Measurements from ENCODE around the gene MSN. TPM values are rescaled to one million over a fixed set of nuclear protein-coding genes. Genes with fewer than 3 reads are reported as not detected.

MSN gene
- total and polyA plus RNA-seq, 2 experiments from 2014 or later = 73.0 to 73.5 TPM

DNA sequence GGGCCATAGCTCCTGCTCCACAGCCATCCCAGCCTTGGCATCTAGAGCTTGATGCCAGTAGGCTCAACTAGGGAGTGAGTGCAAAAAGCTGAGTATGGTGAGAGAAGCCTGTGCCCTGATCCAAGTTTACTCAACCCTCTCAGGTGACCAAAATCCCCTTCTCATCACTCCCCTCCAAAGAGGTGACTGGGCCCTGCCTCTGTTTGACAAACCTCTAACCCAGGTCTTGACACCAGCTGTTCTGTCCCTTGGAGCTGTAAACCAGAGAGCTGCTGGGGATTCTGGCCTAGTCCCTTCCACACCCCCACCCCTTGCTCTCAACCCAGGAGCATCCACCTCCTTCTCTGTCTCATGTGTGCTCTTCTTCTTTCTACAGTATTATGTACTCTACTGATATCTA is 73.5 kb downstream of the MSN start:
- Histone ChIP-seq H3K36me3 (replicated peaks; ENCODE audit: insufficient read depth, low read depth) (no peaks in the 10 kb centered on the region), H2AFZ (no peak overlapping the region)
- no peak for DNase-seq (ENCODE audit: low spot score)

DNA sequence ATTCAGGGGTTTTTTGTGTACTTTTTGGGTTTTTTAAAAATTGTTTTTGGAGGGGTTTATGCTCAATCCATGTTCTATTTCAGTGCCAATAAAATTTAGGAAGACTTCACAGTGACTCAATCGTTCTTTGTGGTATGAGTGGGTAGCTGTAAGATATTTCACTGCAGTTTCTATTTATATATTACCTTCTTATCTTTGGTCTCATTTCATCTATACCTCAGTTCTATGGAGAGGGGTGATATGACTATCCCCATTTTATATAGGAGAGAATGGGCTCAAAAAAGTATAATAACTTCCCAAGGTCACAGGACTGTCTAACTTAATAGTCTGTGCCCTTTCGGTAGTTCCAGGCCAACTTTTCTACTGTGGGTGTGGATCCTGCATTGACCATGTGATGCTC is 74.4 kb downstream of the MSN start:
- no peak for DNase-seq (ENCODE audit: low spot score)
- Histone ChIP-seq H2AFZ (no peak overlapping the region), H4K20me1 (ENCODE audit: insufficient read depth, poor library complexity, severe bottlenecking) (no peaks in the 10 kb centered on the region), H3K27me3 (no peaks in the 10 kb centered on the region), H3K4me1 (ENCODE audit: insufficient read depth) (no peaks in the 10 kb centered on the region), H3K4me3 (no peak overlapping the region), H3K79me2 (no peaks in the 10 kb centered on the region), H3K9me2 (replicated peaks; ENCODE audit: insufficient read depth) (no peaks in the 10 kb centered on the region), H3K9me3 (ENCODE audit: low read depth) (no peaks in the 10 kb centered on the region), H3K27ac (no peak overlapping the region), H3K4me2 (no peak overlapping the region), H3K36me3 (replicated peaks; ENCODE audit: insufficient read depth, low read depth) (no peaks in the 10 kb centered on the region)
- no peak for TF ChIP-seq EZH2phosphoT487 (IDR thresholded peaks at IDR 0.05; ENCODE audit: low read depth, severe bottlenecking, unreplicated experiment)
- no peak for TF ChIP-seq EZH2 (IDR thresholded peaks at IDR 0.05; ENCODE audit: borderline replicate concordance)
- no peak for TF ChIP-seq CTCF (IDR thresholded peaks at IDR 0.05; ENCODE audit: poor library complexity)
- WGBS (ENCODE audit: low lambda C conversion rate, missing lambda C conversion rate) = 66% methylated on average over 2 of the region's 2 CpGs

More for the DNA sequence above, 73.5 kb downstream of the MSN start:
- Histone ChIP-seq H3K4me3 (no peak overlapping the region), H3K27me3 (no peaks in the 10 kb centered on the region), H4K20me1 (ENCODE audit: insufficient read depth, poor library complexity, severe bottlenecking) (no peaks in the 10 kb centered on the region), H3K4me1 (ENCODE audit: insufficient read depth) (no peaks in the 10 kb centered on the region), H3K9me3 (ENCODE audit: low read depth) (no peaks in the 10 kb centered on the region), H3K79me2 (no peaks in the 10 kb centered on the region), H3K4me2 (no peak overlapping the region), H3K9me2 (replicated peaks; ENCODE audit: insufficient read depth) (no peaks in the 10 kb centered on the region), H3K27ac (no peak overlapping the region)
- TF ChIP-seq EZH2 (IDR thresholded peaks at IDR 0.05; ENCODE audit: borderline replicate concordance) = no peak
- TF ChIP-seq EZH2phosphoT487 (IDR thresholded peaks at IDR 0.05; ENCODE audit: low read depth, severe bottlenecking, unreplicated experiment) = no peak
- TF ChIP-seq CTCF (IDR thresholded peaks at IDR 0.05; ENCODE audit: poor library complexity) = no peak

GRCh38 chrX:65744965-65745364 is 77.5 kb downstream of the MSN start:
- no peak overlapping the region for H3K27ac ChIP-seq
- no peaks in the 10 kb centered on the region for H3K36me3 ChIP-seq (replicated peaks; ENCODE audit: insufficient read depth, low read depth)
- no peak overlapping the region for H3K4me3 ChIP-seq
- TF ChIP-seq EZH2phosphoT487 (IDR thresholded peaks at IDR 0.05; ENCODE audit: low read depth, severe bottlenecking, unreplicated experiment) (no peak), CTCF (IDR thresholded peaks at IDR 0.05; ENCODE audit: poor library complexity) (no peak), EZH2 (IDR thresholded peaks at IDR 0.05; ENCODE audit: borderline replicate concordance) (no peak)
- no peak overlapping the region for H3K4me2 ChIP-seq
- H4K20me1 ChIP-seq (ENCODE audit: insufficient read depth, poor library complexity, severe bottlenecking) = no peaks in the 10 kb centered on the region
- no peaks in the 10 kb centered on the region for H3K4me1 ChIP-seq (ENCODE audit: insufficient read depth)
- H2AFZ ChIP-seq = no peak overlapping the region
- no peaks in the 10 kb centered on the region for H3K9me2 ChIP-seq (replicated peaks; ENCODE audit: insufficient read depth)
- no peaks in the 10 kb centered on the region for H3K79me2 ChIP-seq
- H3K9me3 ChIP-seq (ENCODE audit: low read depth) = no peaks in the 10 kb centered on the region
- no peak for DNase-seq (ENCODE audit: low spot score)
- H3K27me3 ChIP-seq = no peaks in the 10 kb centered on the region
- 83% methylated on average over 1 of the region's 1 CpG for WGBS (ENCODE audit: low lambda C conversion rate, missing lambda C conversion rate)

DNA sequence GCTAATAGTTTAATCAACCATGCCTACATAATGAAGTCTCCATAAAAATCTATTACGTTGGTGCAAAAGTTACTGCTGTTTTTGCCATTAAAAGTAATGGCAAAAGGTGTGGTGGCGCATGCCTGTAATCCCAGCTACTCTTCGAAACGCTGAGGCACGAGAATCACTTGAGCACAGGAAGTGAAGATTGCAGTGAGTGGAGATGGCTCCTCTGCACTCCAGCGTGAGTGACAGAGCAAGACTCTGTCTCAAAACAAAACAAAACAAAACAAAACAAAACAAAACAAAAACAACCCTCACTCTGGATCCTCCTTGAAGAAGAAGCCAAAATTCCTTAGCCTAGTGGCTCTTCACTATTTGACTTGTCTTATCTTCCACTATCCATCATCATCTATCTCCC is 78.0 kb downstream of the MSN start:
- no peaks in the 10 kb centered on the region for H3K36me3 ChIP-seq (replicated peaks; ENCODE audit: insufficient read depth, low read depth)
- H3K4me3 ChIP-seq = no peak overlapping the region
- no peaks in the 10 kb centered on the region for H4K20me1 ChIP-seq (ENCODE audit: insufficient read depth, poor library complexity, severe bottlenecking)
- H3K9me3 ChIP-seq (ENCODE audit: low read depth) = no peaks in the 10 kb centered on the region
- DNase-seq (ENCODE audit: low spot score) = no peak
- no peaks in the 10 kb centered on the region for H3K4me1 ChIP-seq (ENCODE audit: insufficient read depth)
- H3K9me2 ChIP-seq (replicated peaks; ENCODE audit: insufficient read depth) = no peaks in the 10 kb centered on the region
- H2AFZ ChIP-seq = no peak overlapping the region
- 68% methylated on average over 6 of the region's 6 CpGs for WGBS (ENCODE audit: low lambda C conversion rate, missing lambda C conversion rate)
- no peak for TF ChIP-seq CTCF (IDR thresholded peaks at IDR 0.05; ENCODE audit: poor library complexity)
- TF ChIP-seq EZH2phosphoT487 (IDR thresholded peaks at IDR 0.05; ENCODE audit: low read depth, severe bottlenecking, unreplicated experiment) = no peak
- TF ChIP-seq EZH2 (IDR thresholded peaks at IDR 0.05; ENCODE audit: borderline replicate concordance) = no peak
- H3K27ac ChIP-seq = no peak overlapping the region
- no peaks in the 10 kb centered on the region for H3K27me3 ChIP-seq
- no peak overlapping the region for H3K4me2 ChIP-seq
- no peaks in the 10 kb centered on the region for H3K79me2 ChIP-seq
